ENCODE measurements around the gene ZNF512B.
A peak's percentile ranks its signal among the peaks of the same experiment; 100 is the strongest.
"Not testable (repeated sequence)": the region's sequence is repeated elsewhere in the genome, so short reads cannot be mapped to it uniquely, and the experiment has no call there.

The ZNF512B gene, protein sequence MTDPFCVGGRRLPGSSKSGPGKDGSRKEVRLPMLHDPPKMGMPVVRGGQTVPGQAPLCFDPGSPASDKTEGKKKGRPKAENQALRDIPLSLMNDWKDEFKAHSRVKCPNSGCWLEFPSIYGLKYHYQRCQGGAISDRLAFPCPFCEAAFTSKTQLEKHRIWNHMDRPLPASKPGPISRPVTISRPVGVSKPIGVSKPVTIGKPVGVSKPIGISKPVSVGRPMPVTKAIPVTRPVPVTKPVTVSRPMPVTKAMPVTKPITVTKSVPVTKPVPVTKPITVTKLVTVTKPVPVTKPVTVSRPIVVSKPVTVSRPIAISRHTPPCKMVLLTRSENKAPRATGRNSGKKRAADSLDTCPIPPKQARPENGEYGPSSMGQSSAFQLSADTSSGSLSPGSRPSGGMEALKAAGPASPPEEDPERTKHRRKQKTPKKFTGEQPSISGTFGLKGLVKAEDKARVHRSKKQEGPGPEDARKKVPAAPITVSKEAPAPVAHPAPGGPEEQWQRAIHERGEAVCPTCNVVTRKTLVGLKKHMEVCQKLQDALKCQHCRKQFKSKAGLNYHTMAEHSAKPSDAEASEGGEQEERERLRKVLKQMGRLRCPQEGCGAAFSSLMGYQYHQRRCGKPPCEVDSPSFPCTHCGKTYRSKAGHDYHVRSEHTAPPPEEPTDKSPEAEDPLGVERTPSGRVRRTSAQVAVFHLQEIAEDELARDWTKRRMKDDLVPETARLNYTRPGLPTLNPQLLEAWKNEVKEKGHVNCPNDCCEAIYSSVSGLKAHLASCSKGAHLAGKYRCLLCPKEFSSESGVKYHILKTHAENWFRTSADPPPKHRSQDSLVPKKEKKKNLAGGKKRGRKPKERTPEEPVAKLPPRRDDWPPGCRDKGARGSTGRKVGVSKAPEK

GRCh38 chr20:63969838-63970713 is at the start of gene ZNF512B:
ZNF512B (minus strand) TSS chr20:63969930; CDS start chr20:63967950, 1,980 bp downstream.
- peak within 1 kb of the TSS; percentile 65 for H3K4me3 ChIP-seq (ENCODE audit: control insufficient read depth, low read depth, low read length)
- TF ChIP-seq, protein P1, sequence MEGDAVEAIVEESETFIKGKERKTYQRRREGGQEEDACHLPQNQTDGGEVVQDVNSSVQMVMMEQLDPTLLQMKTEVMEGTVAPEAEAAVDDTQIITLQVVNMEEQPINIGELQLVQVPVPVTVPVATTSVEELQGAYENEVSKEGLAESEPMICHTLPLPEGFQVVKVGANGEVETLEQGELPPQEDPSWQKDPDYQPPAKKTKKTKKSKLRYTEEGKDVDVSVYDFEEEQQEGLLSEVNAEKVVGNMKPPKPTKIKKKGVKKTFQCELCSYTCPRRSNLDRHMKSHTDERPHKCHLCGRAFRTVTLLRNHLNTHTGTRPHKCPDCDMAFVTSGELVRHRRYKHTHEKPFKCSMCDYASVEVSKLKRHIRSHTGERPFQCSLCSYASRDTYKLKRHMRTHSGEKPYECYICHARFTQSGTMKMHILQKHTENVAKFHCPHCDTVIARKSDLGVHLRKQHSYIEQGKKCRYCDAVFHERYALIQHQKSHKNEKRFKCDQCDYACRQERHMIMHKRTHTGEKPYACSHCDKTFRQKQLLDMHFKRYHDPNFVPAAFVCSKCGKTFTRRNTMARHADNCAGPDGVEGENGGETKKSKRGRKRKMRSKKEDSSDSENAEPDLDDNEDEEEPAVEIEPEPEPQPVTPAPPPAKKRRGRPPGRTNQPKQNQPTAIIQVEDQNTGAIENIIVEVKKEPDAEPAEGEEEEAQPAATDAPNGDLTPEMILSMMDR (IDR thresholded peaks at IDR 0.05; ENCODE audit: control insufficient read depth, insufficient read depth, low read depth, low read length, missing control alignments) = no peak
- DNase-seq (ENCODE audit: low read depth) = no peak

- no peak overlapping the region for H3K4me3 ChIP-seq (ENCODE audit: control insufficient read depth, low read depth, low read length)
- no peak for DNase-seq (ENCODE audit: low read depth)
- TF ChIP-seq, protein P1 (IDR thresholded peaks at IDR 0.05; ENCODE audit: control insufficient read depth, insufficient read depth, low read depth, low read length, missing control alignments) = no peak
Observed at GRCh38 chr20:64015635-64016034, 45.9 kb upstream of the ZNF512B start.

GRCh38 chr20:64012385-64013154 is 42.8 kb upstream of the ZNF512B start:
- H3K4me3 ChIP-seq (ENCODE audit: control insufficient read depth, low read depth, low read length); DNase-seq (ENCODE audit: low read depth): not testable (repeated sequence)

DNA sequence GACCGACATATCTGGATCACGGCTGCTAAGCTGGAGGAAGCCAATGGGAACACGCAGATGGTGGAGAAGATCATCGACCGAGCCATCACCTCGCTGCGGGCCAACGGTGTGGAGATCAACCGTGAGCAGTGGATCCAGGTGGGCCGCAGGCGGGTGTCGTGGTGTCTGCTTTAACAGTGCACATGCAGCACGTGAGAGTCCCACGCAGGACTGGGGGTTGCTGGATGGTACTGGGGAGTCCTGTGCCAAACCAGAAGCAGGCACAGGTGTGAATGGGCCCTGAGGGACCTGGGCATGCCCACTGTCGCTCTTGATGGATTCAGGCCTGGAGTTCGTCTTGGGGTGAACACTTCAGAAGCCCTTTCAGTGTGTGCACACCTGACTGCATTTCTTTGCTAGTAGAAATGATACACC is 41.6 kb upstream of the ZNF512B start:
- no peak for DNase-seq (ENCODE audit: low read depth)
- TF ChIP-seq, protein P1 (IDR thresholded peaks at IDR 0.05; ENCODE audit: control insufficient read depth, insufficient read depth, low read depth, low read length, missing control alignments) = no peak
- no peak overlapping the region for H3K4me3 ChIP-seq (ENCODE audit: control insufficient read depth, low read depth, low read length)

- H3K4me3 ChIP-seq (ENCODE audit: control insufficient read depth, low read depth, low read length) = no peak overlapping the region
- peak; percentile 59 for DNase-seq (ENCODE audit: low read depth)
- TF ChIP-seq, protein P1 (IDR thresholded peaks at IDR 0.05; ENCODE audit: control insufficient read depth, insufficient read depth, low read depth, low read length, missing control alignments) = no peak
Observed at GRCh38 chr20:64010711-64011237, 41.0 kb upstream of the ZNF512B start.

DNA sequence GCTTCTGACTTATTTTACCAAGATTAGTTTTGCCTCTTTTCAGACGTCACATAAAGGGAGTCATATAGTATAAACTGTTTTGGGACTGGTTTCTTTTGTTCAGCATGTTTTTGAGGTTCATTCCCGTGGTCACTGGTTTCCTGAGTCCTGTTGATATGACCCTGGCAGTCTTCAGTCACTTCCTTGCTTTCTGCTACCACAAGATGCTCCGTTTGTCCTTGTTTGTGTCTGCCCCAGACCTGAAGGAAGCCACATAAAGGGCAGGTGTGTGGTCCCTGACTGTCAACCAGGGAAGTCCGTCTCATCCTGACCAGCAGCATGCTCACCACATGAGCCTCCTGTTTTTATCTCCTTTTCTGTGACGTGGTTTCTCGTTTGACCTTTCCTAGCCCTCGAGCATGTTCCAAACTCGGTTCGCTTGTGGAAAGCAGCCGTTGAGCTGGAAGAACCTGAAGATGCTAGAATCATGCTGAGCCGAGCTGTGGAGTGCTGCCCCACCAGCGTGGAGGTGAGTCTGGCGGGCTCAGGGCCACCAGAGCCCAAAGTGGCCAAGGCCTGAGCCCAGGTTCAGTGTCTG is 40.2 kb upstream of the ZNF512B start:
- DNase-seq (ENCODE audit: low read depth) = no peak
- H3K4me3 ChIP-seq (ENCODE audit: control insufficient read depth, low read depth, low read length) = no peak overlapping the region
- TF ChIP-seq, protein P1 (IDR thresholded peaks at IDR 0.05; ENCODE audit: control insufficient read depth, insufficient read depth, low read depth, low read length, missing control alignments) = no peak

Data from AG09309 (cell line).